Gastroesophageal sphincter (tissue), 3 donors: ENCODE data around the gene FUNDC2.
"Not testable (repeated sequence)": the region's sequence is repeated elsewhere in the genome, so short reads cannot be mapped to it uniquely, and the experiment has no call there.

Experiments
- CTCF ChIP-seq, 4 experiments: fragments of 200-600 bp in 2 of 4; fragments of 450-650 bp in 2 of 4; sonication (generic) in 1 of 4; IDR thresholded peaks; one replicate each; pipeline ENCODE4 v1.5.1; 2017 to 2019; ENCODE audit warnings: antibody characterized with exemption in 4 of 4, mild to moderate bottlenecking in 2 of 4, moderate library complexity in 2 of 4
- POLR2A ChIP-seq, 2 donors: fragments of 450-650 bp; IDR thresholded peaks; one replicate each; pipeline ENCODE4 v1.6.1; 2017; ENCODE audit warnings: antibody characterized with exemption in 2 of 2, mild to moderate bottlenecking in 2 of 2, moderate library complexity in 1 of 2

DNA sequence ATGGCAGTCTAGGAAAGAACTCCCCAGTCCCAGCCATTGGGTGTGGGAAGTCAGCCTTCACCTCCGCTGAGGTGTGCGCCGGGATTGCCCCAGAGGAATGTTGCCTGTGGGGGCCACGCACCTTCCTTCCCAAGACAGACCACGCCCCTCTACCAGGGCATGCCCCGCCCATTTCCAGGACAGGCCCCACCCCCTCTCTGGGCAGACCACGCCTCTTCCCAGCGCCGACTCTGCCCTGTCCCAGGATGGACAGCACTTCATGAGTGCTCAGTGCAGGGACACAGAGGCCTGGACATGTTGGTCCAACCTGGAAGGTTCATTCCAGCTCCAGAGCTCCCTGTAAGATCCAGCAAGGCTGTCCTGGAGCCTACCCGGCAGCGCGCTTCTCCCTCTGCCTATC, 18.1 kb upstream of the FUNDC2 start:
- TF ChIP-seq CTCF, POLR2A (IDR thresholded peaks at IDR 0.05): not testable (repeated sequence)
